WTC11 (cell line): ENCODE results near the gene MIER2. TPM values are rescaled to one million over a fixed set of nuclear protein-coding genes. Genes with fewer than 3 reads are reported as not detected.

Experiments
- ATAC-seq: fragments of 200-7000 bp; cut with Tn5 transposase; 2 replicates; pipeline ENCODE4 v1.10.0; 2021; ENCODE audit warnings: mild to moderate bottlenecking, moderate library complexity
- CTCF ChIA-PET: fragments of 300-600 bp; sonication (Branson Sonifier 250); formaldehyde crosslinking; loops from one replicate; lab custom pipeline; 2021; ENCODE audit warnings: antibody characterized with exemption; lab: Charles Lee
- POLR2A ChIA-PET: fragments of 350-600 bp; sonication (Branson Sonifier 250); formaldehyde crosslinking; loops from one replicate; lab custom pipeline; 2021; ENCODE audit warnings: antibody characterized with exemption; lab: Charles Lee
- DNase-seq: peaks from one replicate; pipeline ENCODE4 v3.0.0; 2021; ENCODE audit warnings: low spot score
- H3K27ac Mint-ChIP-seq: 2 replicates; pipeline ENCODE4 v1.8.0; 2021; ENCODE audit warnings: mixed read lengths
- H3K27me3 Mint-ChIP-seq: 2 replicates; pipeline ENCODE4 v1.8.0; 2021; ENCODE audit warnings: low read depth, mild to moderate bottlenecking, moderate library complexity, mixed read lengths
- H3K36me3 Mint-ChIP-seq: 2 replicates; pipeline ENCODE4 v1.8.0; 2021; ENCODE audit warnings: mixed read lengths
- H3K4me1 Mint-ChIP-seq: 2 replicates; pipeline ENCODE4 v1.8.0; 2022; ENCODE audit warnings: mixed read lengths
- H3K4me3 Mint-ChIP-seq: 2 replicates; pipeline ENCODE4 v1.8.0; 2021; ENCODE audit warnings: mild to moderate bottlenecking, moderate library complexity, mixed read lengths
- H3K9me3 Mint-ChIP-seq: 2 replicates; pipeline ENCODE4 v1.8.0; 2021; ENCODE audit warnings: mixed read lengths
- E2F4 ChIP-seq: sonication (generic); formaldehyde crosslinking; IDR thresholded peaks from 2 replicates; pipeline ENCODE4 v1.8.1; 2022; ENCODE audit warnings: low read depth, mild to moderate bottlenecking, moderate library complexity, missing genetic modification reagents, borderline replicate concordance
- EMX1 ChIP-seq: fragments of 250-450 bp; sonication (Bioruptor Pico); IDR thresholded peaks from 2 replicates; pipeline ENCODE4 v1.8.0; 2021; ENCODE audit warnings: mild to moderate bottlenecking
- HMGXB4 ChIP-seq: sonication (generic); formaldehyde crosslinking; IDR thresholded peaks from 2 replicates; pipeline ENCODE4 v1.8.1; 2023; ENCODE audit warnings: mild to moderate bottlenecking, moderate library complexity, missing genetic modification reagents
- IRF1 ChIP-seq: sonication (generic); formaldehyde crosslinking; IDR thresholded peaks from 2 replicates; pipeline ENCODE4 v1.8.0; 2023; ENCODE audit warnings: missing genetic modification reagents
- MLX ChIP-seq: sonication (generic); formaldehyde crosslinking; IDR thresholded peaks from 2 replicates; pipeline ENCODE4 v1.8.1; 2023; ENCODE audit warnings: mild to moderate bottlenecking, missing genetic modification reagents, moderate library complexity
- RORB ChIP-seq: fragments of 250-450 bp; sonication (Bioruptor Pico); IDR thresholded peaks from 2 replicates; pipeline ENCODE4 v1.9.0; 2021; ENCODE audit warnings: mild to moderate bottlenecking
- SMAD4 ChIP-seq: sonication (generic); formaldehyde crosslinking; IDR thresholded peaks from 2 replicates; pipeline ENCODE4 v1.8.0; 2022; ENCODE audit warnings: mild to moderate bottlenecking, missing genetic modification reagents
- ZBTB21 ChIP-seq: sonication (generic); formaldehyde crosslinking; IDR thresholded peaks from 2 replicates; pipeline ENCODE4 v1.8.1; 2023; ENCODE audit warnings: mild to moderate bottlenecking, missing genetic modification reagents, borderline replicate concordance
- ZNF138 ChIP-seq: sonication (generic); formaldehyde crosslinking; conservative IDR thresholded peaks from 2 replicates; pipeline ENCODE4 v1.8.1; 2022; ENCODE audit warnings: mild to moderate bottlenecking, moderate library complexity, missing genetic modification reagents
- ZNF232 ChIP-seq: sonication (generic); formaldehyde crosslinking; IDR thresholded peaks from 2 replicates; pipeline ENCODE4 v1.8.0; 2022; ENCODE audit warnings: mild to moderate bottlenecking, missing genetic modification reagents
- ZNF396 ChIP-seq: fragments of 250-450 bp; sonication (Bioruptor Pico); IDR thresholded peaks from 2 replicates; pipeline ENCODE4 v1.8.0; 2021; ENCODE audit warnings: mild to moderate bottlenecking, moderate library complexity, borderline replicate concordance
- ZNF416 ChIP-seq: fragments of 250-450 bp; sonication (Bioruptor Pico); IDR thresholded peaks from 2 replicates; pipeline ENCODE4 v1.9.0; 2021; ENCODE audit warnings: mild to moderate bottlenecking, inconsistent platforms
- ZNF423 ChIP-seq: fragments of 250-450 bp; sonication (Bioruptor Pico); IDR thresholded peaks from 2 replicates; pipeline ENCODE4 v2.1.2; 2022; ENCODE audit warnings: mild to moderate bottlenecking, moderate library complexity
- ZNF512 ChIP-seq: sonication (generic); formaldehyde crosslinking; IDR thresholded peaks from 2 replicates; pipeline ENCODE4 v1.8.1; 2022; ENCODE audit warnings: missing genetic modification reagents, borderline replicate concordance
- ZNF532 ChIP-seq: fragments of 250-450 bp; sonication (Bioruptor Pico); IDR thresholded peaks from 2 replicates; pipeline ENCODE4 v1.9.0; 2021; ENCODE audit warnings: mild to moderate bottlenecking, borderline replicate concordance
- ZNF671 ChIP-seq: fragments of 250-450 bp; sonication (Bioruptor Pico); IDR thresholded peaks from 2 replicates; pipeline ENCODE4 v1.8.0; 2021; ENCODE audit warnings: mild to moderate bottlenecking
- ZSCAN18 ChIP-seq: fragments of 250-450 bp; sonication (Bioruptor Pico); IDR thresholded peaks from 2 replicates; pipeline ENCODE4 v2.1.2; 2022; ENCODE audit warnings: mild to moderate bottlenecking, moderate library complexity
- total RNA-seq: library from RNA; stranded (reverse); gene quantifications from 3 replicates; pipeline ENCODE4 v1.2.3, GENCODE V29; 2021
- TF ChIP-seq, protein P1 (sequence below): fragments of 250-450 bp; sonication (Bioruptor Pico); IDR thresholded peaks from 2 replicates; pipeline ENCODE4 v1.9.0; 2021; ENCODE audit warnings: mild to moderate bottlenecking
- TF ChIP-seq, protein P2 (sequence below): sonication (generic); formaldehyde crosslinking; IDR thresholded peaks from 2 replicates; pipeline ENCODE4 v1.8.0; 2022; ENCODE audit warnings: mild to moderate bottlenecking, missing genetic modification reagents

MIER2 gene
- total RNA-seq, 1 experiment from 2014 or later, result 56.3 TPM

- no peak for TF ChIP-seq MLX (CRISPR knock-in tag)
Observed at GRCh38 chr19:334296-335071, 10.1 kb downstream of the MIER2 start (continued).

- ChIA-PET CTCF (no interaction called here), POLR2A (no interaction called here)
- Mint-ChIP-seq H3K27ac (no peak overlapping the region), H3K36me3 (peaks cover 71% of the 10 kb centered on the region), H3K9me3 (peaks cover 4% of the 10 kb centered on the region), H3K4me3 (no peak overlapping the region), H3K27me3 (no peaks in the 10 kb centered on the region), H3K4me1 (no peaks in the 10 kb centered on the region)
- no peak for TF ChIP-seq E2F4
- TF ChIP-seq ZNF512, result no peak
- TF ChIP-seq, protein P1, sequence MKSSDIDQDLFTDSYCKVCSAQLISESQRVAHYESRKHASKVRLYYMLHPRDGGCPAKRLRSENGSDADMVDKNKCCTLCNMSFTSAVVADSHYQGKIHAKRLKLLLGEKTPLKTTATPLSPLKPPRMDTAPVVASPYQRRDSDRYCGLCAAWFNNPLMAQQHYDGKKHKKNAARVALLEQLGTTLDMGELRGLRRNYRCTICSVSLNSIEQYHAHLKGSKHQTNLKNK (CRISPR knock-in tag), result no peak
- TF ChIP-seq IRF1 (CRISPR knock-in tag), result no peak
- no peak for TF ChIP-seq SMAD4 (CRISPR knock-in tag)
- no peak for TF ChIP-seq EMX1 (CRISPR knock-in tag)
- TF ChIP-seq ZNF671 (CRISPR knock-in tag), result no peak
- no peak for TF ChIP-seq HMGXB4 (CRISPR knock-in tag)
- TF ChIP-seq ZNF232 (CRISPR knock-in tag), result no peak
- TF ChIP-seq ZNF396, result no peak
- no peak for TF ChIP-seq ZBTB21 (CRISPR knock-in tag)
- no peak for TF ChIP-seq ZSCAN18
- no peak for TF ChIP-seq ZNF423 (CRISPR knock-in tag)
- no peak for TF ChIP-seq RORB
- no peak for TF ChIP-seq ZNF532 (CRISPR knock-in tag)
- no peak for TF ChIP-seq ZNF416 (CRISPR knock-in tag)
- TF ChIP-seq, protein P2, sequence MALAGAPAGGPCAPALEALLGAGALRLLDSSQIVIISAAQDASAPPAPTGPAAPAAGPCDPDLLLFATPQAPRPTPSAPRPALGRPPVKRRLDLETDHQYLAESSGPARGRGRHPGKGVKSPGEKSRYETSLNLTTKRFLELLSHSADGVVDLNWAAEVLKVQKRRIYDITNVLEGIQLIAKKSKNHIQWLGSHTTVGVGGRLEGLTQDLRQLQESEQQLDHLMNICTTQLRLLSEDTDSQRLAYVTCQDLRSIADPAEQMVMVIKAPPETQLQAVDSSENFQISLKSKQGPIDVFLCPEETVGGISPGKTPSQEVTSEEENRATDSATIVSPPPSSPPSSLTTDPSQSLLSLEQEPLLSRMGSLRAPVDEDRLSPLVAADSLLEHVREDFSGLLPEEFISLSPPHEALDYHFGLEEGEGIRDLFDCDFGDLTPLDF (CRISPR knock-in tag), result no peak
- TF ChIP-seq MLX (CRISPR knock-in tag), result no peak
- no peak for TF ChIP-seq ZNF138 (CRISPR knock-in tag)
- no peak for ATAC-seq
- no peak for DNase-seq
Observed at GRCh38 chr19:330503-330902, 14.1 kb downstream of the MIER2 start.
